HG02759 (cell line): ENCODE data around the gene IARS2.
"Not testable (repeated sequence)": the region's sequence is repeated elsewhere in the genome, so short reads cannot be mapped to it uniquely, and the experiment has no call there.

ENCODE experiments used
- ATAC-seq: cut with Tn5 transposase; IDR thresholded peaks from one replicate; pipeline ENCODE4 v1.9.1; 2021; ENCODE audit warnings: mild to moderate bottlenecking, moderate library complexity; ENCODE audit not compliant: unreplicated experiment

Gene IARS2

DNA sequence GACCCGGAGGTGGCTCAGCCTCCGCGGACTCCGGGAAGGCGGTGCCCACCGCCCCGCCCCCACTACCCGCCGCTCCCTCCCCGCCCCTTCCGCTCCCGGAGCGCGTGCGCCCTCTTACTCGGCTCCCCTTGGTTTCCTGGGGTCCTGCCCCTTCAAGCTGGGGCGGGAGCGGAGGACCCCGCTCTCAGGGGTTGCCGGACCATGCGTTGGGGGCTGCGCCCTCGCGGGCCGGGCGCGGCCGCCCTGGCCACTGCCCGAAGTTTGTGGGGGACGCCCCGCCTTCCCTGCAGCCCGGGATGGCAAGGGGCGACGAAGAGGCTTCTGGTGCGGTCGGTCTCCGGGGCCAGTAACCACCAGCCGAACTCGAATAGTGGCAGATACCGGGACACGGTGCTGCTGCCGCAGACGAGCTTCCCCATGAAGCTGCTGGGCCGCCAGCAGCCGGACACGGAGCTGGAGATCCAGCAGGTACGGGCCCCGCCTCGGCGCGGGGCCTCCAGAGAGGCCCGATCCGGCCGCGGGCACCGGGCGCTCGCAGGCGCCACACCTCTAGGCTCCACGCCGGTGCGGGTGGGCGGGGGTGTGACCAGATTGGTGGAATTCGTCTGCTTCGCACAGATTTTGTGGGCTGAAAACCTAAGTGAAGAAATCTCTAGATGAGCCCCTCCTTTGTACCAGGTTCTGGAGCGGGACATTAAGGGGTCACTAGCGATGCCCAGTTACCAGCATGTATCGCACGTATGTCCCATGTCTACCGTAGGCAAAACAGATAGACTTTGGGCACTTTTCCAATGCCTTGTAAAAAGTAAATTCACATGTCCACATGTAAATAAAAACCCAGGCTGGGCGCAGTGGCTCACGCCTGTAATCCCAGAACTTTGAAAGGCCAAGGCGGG is at the start of gene IARS2:
Gene IARS2 (plus strand): TSS at position 117 of the 896 bp plus-strand sequence. CDS start 85 bp downstream, at position 202.
- peak; percentile 76 for ATAC-seq

DNA sequence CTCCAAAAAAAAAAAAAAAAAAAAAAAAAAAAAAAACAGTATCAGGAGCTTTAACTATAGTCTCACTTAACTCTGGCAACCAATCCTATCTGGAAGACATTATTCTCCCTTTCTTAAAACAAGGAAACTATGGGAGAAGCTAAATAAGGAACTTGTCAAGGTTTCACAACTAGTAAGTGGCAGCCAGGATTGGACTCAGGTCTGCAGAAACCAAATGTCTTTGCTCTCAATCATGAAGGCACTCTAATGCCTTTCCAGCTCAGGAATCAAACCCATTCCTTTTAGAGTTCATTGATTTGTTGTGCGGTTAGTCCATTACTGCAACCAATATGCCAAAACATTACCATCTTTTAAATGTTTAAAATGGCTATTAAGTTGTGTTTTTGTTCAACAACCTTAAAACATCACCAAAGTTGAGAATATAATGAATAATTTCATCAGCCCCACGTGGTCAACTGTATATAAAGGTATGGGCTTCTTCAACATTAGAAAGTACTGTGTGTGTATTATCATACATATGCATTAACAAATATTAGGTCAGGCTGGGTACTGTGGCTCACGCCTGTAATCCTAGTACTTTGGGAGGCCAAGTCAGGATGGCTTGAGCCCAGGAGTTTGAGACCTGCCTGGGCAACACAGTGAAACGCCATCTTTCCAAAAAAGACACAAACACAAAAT is 49.1 kb upstream of the IARS2 start:
- no peak for ATAC-seq

DNA sequence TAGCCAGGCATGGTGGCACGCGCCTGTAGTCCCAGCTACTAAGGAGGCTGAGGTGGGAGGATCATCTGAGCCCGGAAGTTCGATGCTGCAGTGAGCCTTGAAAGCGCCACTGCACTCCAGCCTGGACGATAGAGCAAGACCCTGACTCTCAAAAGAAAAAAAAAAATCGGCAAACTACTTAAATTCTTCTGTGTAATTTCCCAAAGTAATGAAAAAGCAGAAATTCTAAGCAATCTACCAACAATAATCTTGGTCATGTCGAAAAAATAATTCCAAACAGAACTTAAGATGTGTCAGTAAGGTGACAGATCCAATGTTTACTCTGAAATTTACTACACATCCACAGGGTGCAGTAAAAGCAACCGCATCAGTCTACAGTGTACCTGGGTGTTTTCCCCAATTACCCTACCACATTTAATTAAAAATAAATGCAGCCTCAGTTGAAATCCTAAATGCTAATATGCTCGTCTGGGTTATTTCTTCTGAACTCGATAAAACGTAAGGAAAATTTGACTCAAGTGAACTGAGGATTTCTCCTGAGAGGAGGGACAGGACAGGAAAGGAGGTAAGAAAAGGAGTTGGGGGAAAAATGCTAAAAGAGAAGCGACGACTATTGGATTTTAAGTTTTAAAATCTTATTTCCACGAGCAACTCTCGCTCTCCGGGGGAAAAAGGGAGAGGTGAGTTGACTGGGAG is 48.4 kb upstream of the IARS2 start:
- ATAC-seq, result no peak

DNA sequence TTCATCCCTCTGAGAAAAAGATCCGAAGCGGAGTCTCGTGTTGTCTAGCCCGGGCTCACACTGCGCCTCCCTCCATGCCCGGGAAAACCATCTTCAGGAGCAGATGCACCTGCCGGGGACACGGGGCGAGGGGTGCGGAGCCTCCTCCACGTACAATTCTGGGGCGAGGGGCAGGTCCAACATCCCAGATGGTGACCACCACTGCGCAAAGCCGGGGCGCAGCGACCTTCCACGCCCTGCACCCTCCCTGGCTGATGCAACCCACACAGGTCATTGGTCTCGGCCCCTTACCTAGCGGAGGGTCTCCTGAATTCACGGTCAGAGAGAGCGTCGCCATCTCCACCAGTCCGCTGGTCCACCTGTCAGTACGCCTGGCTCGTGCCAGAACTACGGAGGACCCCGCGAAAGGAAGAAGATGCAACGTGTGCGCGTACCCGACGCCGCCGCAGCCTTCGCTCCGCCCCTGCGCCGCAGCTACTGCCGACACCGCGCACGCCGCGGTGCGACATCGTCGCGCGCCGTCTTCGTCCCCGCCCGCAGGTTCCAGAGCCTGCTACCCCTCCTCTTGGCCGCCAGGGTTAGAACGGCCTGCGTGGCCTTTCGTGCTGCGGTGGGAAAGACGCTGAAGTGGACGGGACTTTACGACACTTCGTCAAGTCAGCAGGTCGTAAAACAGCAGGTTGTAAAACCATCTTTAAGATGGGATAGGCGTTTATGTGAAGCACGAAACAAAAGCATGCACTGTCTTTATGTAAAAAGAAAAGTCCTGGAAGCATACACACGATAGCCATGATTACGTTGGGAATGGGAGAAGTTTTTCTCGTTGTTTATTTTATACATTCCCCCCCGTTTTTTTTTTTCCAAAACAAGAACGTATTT is 47.6 kb upstream of the IARS2 start, which contains the start of gene EPRS1:
Gene EPRS1 (minus strand): TSS at position 454 of the 879 bp plus-strand sequence. CDS start 117 bp downstream, at position 337.
- peak; percentile 99 for ATAC-seq

DNA sequence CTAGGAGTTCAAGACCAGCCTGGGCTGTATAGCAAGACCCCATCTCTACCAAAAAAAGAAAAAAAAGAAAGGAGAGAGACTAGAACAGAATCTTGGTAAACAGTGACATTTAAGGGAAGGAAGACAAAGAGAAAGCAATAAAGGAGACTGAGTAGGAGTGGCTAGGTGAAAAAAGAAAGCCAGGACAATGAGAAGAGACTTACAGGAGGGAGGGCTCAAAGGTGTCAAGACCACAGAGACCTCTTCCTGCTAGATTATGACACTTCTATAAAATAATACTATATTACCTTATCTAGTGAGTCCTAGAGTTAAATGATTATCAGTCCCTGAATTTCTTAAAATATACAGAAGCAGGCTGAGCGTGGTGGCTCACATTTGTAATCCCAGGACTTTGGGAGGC is 37.6 kb upstream of the IARS2 start:
- no peak for ATAC-seq

DNA sequence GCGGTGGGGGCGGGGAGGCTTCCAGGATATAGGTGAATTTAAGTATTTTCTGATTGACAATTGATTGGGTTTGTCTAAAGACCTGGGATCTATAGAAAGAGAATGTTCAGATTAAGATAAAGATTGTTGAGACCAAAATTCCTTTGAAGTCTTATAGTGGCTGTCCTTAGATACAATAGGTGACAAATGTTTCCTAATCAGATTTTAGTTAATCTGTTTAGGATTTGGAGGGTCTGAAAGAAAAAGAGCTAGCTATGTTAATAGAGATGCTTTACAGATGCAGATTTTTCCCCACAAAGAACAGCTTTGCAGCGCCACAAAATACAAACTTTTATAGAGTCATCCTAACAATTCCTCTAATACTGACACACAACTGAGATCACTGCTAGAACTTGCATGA is 33.1 kb upstream of the IARS2 start:
- no peak for ATAC-seq

DNA sequence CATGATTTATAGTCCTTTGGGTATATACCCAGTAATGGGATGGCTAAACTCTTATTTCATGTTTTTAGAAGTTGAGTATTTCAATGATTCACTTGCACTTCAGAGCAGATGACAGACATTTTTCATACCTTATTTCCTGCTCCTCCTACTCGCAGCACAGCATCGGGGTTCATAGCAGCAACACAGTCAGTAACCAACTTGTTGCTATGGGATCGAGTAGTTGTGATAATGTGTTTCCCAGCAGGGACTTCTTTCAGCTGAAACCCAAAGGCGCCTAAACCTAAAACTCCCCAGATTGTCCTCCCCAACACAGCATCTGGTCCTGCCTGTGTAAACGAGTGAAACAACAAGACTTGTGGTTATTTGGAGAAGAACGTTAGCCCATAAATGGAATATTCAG is 31.3 kb upstream of the IARS2 start:
- ATAC-seq, result no peak

DNA sequence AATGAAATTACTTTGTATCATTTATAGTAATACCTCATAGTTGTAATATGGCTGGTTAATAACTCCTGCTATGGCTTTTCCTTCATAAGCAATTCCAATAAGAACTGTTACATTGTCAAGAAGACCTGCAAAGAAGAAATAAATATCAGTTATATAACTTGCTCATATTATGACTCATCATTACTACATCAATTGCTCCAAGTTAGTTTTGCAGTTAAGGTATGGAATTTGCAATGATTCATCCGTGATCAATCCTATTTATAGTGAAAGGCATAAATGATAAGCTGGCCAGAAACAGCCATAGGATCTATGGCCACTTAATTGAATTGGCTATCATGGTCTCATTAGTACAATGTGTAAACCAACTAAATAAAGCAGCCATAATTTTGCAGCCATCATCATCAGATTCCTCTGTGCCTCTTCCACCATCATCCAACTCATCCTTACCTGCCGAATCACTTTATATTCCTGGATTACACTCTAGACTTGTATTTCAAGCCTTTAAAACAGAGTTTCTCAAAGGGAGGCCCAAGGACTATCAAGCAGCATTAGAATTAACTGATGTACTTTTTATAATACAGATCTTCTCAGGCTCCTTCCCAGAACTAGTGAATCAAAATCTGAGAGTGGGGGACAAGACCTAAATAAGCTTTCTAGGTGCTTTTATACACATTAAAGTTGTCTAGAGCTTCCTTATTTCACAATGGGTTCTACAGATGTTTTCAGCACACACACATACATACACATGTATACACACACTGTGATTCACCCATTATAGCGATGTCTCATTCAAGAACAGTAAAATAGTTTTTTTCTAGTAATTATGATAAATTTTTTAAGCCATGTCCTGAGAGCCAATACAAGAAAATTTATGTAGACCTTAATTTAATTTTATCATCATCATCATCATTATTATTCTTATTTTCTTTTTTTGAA is 26.4 kb upstream of the IARS2 start:
- no peak for ATAC-seq

DNA sequence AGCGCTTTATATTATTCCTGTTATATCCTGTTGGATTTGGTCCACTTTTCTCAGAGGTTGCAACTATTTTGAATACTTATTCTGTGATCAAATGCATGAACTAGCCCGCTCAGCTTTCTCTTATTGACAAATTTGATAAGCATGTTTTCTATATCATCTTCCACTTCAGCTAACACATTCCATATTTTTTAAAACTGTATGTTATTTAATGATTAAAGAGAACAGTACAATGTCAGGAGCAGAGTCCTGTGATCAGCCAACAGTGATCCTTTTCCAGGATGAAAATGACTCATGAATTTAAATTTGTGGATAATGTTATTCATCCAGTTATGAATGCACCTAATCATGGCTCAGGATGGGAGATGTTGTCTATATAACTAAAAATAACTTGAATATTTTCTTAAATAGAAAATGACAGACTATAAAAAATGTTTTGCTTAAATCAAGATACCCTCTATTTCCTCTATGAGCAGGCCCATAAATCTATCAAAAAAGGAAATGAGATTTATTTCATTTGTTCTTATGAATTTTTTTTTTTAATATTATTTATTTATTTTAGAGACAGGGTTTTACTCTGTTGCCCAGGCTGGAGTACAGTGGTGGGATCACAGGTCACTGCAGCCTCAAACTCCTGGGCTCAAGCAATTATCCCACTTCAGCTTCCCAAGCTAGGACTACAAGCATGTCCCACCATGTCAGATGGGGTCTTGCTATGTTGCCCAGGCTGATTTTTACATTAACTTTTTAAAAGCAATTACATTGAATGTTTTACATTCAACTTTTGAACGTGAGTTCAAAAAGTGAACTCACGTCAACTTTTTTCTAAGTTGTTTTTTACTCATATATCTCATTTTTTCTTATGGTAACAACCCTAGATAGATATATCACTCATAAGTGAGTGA is 16.8 kb upstream of the IARS2 start:
- ATAC-seq, result no peak

DNA sequence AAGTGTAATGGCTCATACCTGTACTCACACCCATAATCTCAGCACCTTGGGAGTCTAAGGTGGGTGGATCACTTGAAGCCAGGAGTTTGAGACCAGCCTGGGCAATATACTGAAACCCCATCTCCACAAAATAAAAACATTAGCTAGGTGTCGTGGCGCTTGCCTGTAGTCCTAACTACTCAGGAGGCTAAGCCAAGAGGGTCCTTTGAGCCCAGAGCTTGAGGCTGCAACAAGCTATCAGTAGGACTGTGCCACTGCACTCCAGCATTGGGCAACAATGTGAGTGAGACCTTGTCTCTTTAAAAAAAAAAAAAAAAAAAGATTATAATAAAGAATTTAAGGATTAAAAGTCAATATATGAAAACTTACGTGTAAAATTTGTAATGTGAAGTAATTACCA is 16.0 kb upstream of the IARS2 start:
- no peak for ATAC-seq

DNA sequence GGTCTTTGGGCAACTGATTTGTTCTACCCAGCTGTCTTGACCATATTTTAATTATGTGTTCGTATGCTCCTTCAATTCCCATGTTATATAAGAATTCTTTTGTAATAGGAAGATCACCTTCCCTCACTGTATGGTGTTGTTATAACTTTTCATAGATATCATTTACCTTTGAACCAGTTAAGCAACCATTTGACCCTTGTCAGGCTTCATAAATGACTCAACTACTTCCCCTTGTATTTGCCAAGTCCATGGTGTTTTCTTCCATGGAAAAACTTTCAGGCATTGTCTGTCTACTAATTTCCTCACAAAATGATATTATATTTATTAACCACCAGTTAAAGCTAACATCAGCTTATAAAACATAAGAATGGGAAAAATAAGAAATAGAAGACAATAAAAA is 9.5 kb upstream of the IARS2 start:
- ATAC-seq, result no peak

DNA sequence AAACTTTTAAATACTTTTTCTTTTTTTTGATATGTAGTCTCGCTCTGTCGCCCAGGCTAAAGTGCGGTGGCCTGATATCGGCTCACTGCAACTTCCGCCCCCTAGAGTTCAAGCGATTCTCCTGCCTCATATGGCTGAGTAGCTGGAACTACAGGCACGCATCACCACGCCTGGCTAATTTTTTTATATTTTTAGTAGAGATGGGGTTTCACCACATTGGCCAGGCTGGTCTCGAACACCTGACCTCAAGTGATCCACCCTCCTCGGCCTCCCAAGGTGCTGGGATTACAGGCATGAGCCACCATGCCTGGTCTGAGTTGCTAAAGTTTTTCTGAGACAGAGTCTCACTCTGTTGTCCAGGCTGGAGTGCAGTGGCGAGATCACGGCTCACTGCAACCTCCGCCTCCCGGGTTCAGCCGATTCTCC is 7.7 kb upstream of the IARS2 start:
- peak; percentile 60 for ATAC-seq

DNA sequence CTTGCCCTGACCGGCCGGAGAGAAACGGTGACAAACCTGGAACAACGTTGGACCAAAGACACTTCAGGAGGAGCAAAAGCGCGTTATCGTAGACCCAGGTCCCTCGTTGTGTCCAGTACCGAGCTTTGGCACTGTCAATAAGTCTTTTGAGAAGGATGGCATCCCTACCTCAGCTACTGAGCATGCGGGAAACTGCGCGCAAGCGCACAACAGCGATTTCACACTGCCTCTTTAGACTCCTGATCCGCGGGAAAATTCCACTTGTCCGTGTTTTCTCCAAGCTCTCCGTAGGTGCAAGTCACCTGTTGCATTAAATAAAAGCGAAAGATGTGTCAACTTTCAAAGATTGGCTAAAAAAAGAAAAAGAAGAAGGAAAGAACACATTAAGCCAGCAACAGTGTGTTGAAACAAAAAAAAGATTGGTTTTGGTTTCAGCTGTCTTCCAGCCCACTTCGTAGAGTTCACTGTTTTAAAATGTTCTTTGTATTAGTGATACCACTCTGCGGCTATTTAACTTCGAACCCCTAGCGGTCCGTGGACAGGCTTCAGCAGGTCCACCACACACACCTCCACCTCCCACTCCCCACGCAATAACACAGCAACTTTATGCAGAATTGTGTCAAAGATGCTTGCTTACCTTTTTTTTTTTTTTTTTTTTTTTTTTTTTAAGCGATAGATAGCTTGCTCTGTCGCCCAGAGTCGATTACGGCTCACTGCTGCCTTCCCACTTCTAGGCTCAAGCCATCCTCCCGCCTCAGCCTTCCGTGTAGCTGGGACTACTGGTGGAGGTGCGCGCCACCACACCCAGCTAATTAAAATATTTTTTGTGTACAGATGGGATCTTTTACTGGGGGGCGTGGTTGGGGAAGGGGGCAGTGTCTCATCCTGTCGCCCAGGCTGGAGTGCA is 4.0 kb upstream of the IARS2 start, which contains the start of gene BPNT1:
Gene BPNT1 (minus strand): TSS at position 139 of the 907 bp plus-strand sequence. CDS start 9,942 bp downstream, outside the sequence.
- peak; percentile 59 for ATAC-seq

DNA sequence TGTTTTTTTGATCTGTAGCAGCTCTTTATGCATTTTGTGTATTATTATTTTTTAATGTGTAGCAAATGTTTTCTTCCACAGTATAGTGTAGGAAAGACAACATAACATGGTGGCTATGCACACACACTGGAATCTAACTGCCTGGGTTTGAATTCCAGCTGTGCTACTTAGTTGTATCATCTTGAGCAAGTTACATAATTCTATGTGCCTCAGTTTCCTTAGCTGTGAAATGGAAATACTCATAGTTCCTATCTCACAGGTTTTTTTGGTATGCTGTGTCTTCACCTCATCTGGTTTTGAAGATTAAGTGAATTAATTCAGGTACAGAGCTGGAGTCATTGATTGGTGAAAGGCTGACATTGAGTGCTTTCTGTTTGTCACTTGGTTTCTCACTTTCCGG is 1.2 kb upstream of the IARS2 start:
- no peak for ATAC-seq

DNA sequence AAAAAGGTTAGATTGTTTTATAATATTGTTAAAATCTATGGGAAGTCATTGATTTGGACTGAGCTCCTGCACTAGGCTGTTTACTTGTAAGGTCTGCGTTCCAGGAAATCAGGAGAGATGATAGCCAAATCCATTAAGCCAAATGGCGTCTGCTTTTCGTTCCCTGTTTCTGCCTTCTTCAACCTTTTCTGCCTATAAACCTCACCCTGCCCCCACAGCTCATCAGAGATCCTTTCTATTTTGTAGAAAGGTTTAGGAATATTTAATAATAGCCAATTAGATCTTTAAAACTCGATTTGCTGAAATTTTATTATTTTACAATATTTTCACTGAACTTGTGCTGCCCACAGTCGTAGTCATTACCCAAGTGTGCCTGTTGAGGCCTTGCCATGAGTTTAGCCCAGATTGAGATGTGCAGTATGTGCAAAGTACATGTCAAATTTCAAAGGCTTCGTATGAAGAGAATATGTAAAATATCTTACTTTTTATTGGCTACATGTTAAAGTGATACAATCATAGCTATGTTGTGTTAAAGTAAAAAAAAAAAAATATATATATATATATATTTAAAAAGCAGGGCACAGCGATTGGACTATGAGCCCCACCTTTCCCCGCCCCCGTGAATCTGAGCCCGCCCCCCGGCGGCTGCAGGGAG is 444 bp upstream of the IARS2 start:
- ATAC-seq, result no peak

DNA sequence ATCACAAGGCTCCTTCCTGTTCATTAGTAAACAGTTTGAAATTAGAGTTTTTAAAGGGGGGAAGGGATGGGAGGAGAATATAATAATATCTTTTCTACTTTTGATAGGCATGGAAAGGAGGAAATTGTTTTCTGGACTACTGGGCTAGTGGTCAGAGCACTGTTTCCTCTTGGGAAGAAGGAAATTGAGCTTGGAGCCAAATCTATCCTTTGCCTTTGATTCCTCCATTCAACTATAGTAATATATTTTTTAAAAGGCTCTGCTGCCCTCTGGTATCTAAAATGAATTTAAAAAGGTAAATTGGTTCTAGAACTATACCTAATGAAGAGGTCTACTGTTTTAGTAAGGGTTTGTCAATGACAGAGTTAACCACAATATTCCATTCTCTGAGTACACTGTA is 5.9 kb downstream of the IARS2 start:
- ATAC-seq, result no peak

DNA sequence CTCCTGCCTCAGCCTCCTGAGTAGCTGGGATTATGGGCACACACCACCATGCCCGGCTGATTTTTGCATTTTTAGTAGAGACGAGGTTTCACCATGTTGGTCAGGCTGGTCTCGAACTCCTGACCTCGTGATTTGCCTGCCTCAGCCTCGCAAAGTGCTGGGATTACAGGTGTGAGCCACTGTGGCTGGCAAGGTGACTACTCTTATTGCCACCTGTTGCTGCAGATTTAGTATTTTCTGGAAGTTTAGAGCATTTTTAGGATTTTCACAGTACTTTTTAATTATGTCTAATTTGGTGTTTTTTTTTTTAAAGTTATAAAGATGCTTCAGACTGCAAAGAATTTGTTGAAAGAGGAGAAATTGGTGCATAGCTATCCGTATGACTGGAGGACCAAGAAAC is 16.5 kb downstream of the IARS2 start:
- not testable (repeated sequence) for ATAC-seq
